ENCODE measurements around the gene C1QL4.
"Not testable (repeated sequence)": the region's sequence is repeated elsewhere in the genome, so short reads cannot be mapped to it uniquely, and the experiment has no call there.

Gene C1QL4

GRCh38 chr12:49288922-49289555 is 47.9 kb downstream of the C1QL4 start:
- H3K4me3 ChIP-seq (ENCODE audit: low read length in 2 of 2) = no peak overlapping the region
- no peaks in the 10 kb centered on the region for H3K9me3 ChIP-seq (ENCODE audit: control insufficient read depth in 2 of 2, low read length in 2 of 2)
- H3K27ac ChIP-seq (ENCODE audit: low read length) = no peak overlapping the region
- H3K4me1 ChIP-seq (ENCODE audit: control insufficient read depth, insufficient read depth, low read length) = peaks cover 6% of the 10 kb centered on the region
- H3K36me3 ChIP-seq (ENCODE audit: control insufficient read depth in 2 of 2, insufficient read depth in 2 of 2, low read length in 2 of 2) = no peaks in the 10 kb centered on the region
- no peak overlapping the region for H3K9ac ChIP-seq (ENCODE audit: low read length in 2 of 2)
- peaks cover 7 to 15% of the 10 kb centered on the region in 2 donors for H3K27me3 ChIP-seq (ENCODE audit: control insufficient read depth in 1 of 2, insufficient read depth in 2 of 2, low read length in 2 of 2)

- Histone ChIP-seq H3K27ac (ENCODE audit: low read length) (no peak overlapping the region), H3K9me3 (ENCODE audit: control insufficient read depth in 2 of 2, low read length in 2 of 2) (no peaks in the 10 kb centered on the region), H3K4me1 (ENCODE audit: control insufficient read depth, insufficient read depth, low read length) (peaks cover 3% of the 10 kb centered on the region), H3K36me3 (ENCODE audit: control insufficient read depth in 2 of 2, insufficient read depth in 2 of 2, low read length in 2 of 2) (no peaks in the 10 kb centered on the region), H3K9ac (ENCODE audit: low read length in 2 of 2) (no peak overlapping the region), H3K27me3 (ENCODE audit: control insufficient read depth in 1 of 2, insufficient read depth in 2 of 2, low read length in 2 of 2) (peaks cover 9 to 13% of the 10 kb centered on the region in 2 donors), H3K4me3 (ENCODE audit: low read length in 2 of 2) (no peak overlapping the region)
These were observed 48.6 kb downstream of the C1QL4 start for GRCh38 chr12:49288412-49288853.

DNA sequence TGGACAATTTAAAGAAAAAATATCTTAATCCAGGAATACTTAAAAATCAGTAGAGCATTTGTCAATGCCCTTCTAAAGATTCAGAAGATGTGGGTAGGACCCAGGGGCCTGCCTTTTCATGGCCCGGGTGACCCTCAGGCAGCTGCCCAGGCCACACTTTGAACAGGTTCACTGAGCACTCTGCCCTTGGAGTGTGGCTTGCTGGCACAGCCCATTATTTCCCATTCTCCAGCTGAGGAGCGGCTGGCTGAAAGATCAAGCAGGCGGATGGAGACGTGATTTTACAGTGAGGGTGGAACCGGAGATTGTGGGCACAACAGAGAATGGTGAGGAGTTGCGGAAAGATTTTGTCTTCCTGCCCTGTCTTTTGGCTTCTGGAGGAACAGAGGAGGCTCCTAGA is 49.1 kb downstream of the C1QL4 start:
- Histone ChIP-seq H3K4me3 (ENCODE audit: low read length in 2 of 2) (no peak overlapping the region), H3K27ac (ENCODE audit: low read length) (no peak overlapping the region), H3K9me3 (ENCODE audit: control insufficient read depth in 2 of 2, low read length in 2 of 2) (no peaks in the 10 kb centered on the region), H3K9ac (ENCODE audit: low read length in 2 of 2) (no peak overlapping the region), H3K27me3 (ENCODE audit: control insufficient read depth in 1 of 2, insufficient read depth in 2 of 2, low read length in 2 of 2) (peaks cover 9 to 13% of the 10 kb centered on the region in 2 donors), H3K36me3 (ENCODE audit: control insufficient read depth in 2 of 2, insufficient read depth in 2 of 2, low read length in 2 of 2) (no peaks in the 10 kb centered on the region), H3K4me1 (ENCODE audit: control insufficient read depth, insufficient read depth, low read length) (no peaks in the 10 kb centered on the region)

DNA sequence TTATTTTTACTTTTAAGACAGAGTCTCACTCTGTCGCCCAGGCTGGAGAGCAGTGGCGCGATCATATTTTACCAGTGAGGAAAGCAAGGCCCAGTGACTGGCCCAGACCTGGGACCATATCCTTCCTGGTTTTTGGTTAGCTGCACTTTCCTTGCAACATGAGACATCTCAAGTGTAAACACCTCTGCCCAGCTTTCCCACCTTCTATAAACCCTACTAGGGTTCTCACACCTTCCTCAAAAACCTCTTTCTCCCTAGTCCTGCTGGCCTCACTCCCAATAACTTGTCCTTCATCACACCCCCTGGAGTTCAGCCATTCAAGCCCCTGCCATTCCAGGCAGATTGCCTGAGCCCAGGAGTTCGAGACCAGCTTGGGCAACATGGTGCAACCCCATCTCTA is 52.3 kb downstream of the C1QL4 start:
- H3K4me3 ChIP-seq (ENCODE audit: low read length in 2 of 2) = no peak overlapping the region
- no peaks in the 10 kb centered on the region for H3K9me3 ChIP-seq (ENCODE audit: control insufficient read depth in 2 of 2, low read length in 2 of 2)
- no peak overlapping the region for H3K27ac ChIP-seq (ENCODE audit: low read length)
- H3K36me3 ChIP-seq (ENCODE audit: control insufficient read depth in 2 of 2, insufficient read depth in 2 of 2, low read length in 2 of 2) = no peaks in the 10 kb centered on the region
- no peak overlapping the region for H3K9ac ChIP-seq (ENCODE audit: low read length in 2 of 2)
- peaks cover 14 to 18% of the 10 kb centered on the region in 2 donors for H3K27me3 ChIP-seq (ENCODE audit: control insufficient read depth in 1 of 2, insufficient read depth in 2 of 2, low read length in 2 of 2)
- no peaks in the 10 kb centered on the region for H3K4me1 ChIP-seq (ENCODE audit: control insufficient read depth, insufficient read depth, low read length)

DNA sequence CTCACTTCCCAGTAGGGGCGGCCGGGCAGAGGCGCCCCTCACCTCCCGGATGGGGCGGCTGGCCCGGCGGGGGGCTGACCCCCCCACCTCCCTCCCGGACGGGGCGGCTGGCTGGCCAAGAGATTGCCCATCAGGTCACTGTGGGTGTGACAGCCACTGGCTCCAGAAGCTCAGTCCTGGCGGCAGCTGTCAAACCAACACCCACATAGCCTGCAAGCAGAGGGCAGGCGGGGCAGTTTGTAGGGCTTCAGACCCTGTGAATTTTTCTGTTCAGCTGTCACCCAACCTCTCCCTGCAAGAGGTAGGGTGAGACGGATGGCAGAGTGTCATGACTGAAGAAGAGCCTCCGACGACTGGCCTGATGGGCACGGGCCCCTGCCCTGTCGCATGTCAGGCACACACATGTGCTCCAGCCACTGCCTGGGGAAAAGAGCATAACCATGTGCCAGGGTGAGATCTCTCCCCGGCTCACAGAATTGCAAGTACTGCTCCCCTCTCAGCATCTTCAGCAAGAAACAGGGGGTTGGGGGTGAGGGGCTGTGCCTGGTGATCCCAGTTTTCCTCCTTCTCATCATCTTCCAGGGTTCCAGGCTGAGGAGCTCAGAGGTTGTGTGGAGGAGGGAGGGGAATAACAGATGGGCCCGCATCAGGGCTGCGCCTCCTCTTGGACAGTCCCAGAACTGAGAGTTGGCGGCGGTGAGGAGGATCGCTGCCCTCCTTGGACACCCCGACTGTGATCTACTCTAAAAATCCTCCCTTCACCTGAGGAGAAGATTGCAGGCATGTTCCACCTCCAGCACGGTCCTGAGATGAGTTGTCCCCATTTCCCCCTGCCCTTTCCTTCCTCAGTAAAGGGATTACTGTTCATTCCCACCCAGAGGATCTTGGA is 53.2 kb downstream of the C1QL4 start:
- H3K27me3 ChIP-seq (ENCODE audit: control insufficient read depth in 1 of 2, insufficient read depth in 2 of 2, low read length in 2 of 2) = peaks cover 11 to 19% of the 10 kb centered on the region in 2 donors
- H3K9me3 ChIP-seq (ENCODE audit: control insufficient read depth in 2 of 2, low read length in 2 of 2) = no peaks in the 10 kb centered on the region
- H3K27ac ChIP-seq (ENCODE audit: low read length) = no peak overlapping the region
- H3K9ac ChIP-seq (ENCODE audit: low read length in 2 of 2) = no peak overlapping the region
- H3K4me1 ChIP-seq (ENCODE audit: control insufficient read depth, insufficient read depth, low read length) = no peaks in the 10 kb centered on the region
- no peaks in the 10 kb centered on the region for H3K36me3 ChIP-seq (ENCODE audit: control insufficient read depth in 2 of 2, insufficient read depth in 2 of 2, low read length in 2 of 2)
- no peak overlapping the region for H3K4me3 ChIP-seq (ENCODE audit: low read length in 2 of 2)

- peaks cover 7 to 14% of the 10 kb centered on the region in 2 donors for H3K27me3 ChIP-seq (ENCODE audit: control insufficient read depth in 1 of 2, insufficient read depth in 2 of 2, low read length in 2 of 2)
- not testable (repeated sequence) for H3K4me3 ChIP-seq (ENCODE audit: low read length in 2 of 2); H3K27ac ChIP-seq (ENCODE audit: low read length); H3K9me3 ChIP-seq (ENCODE audit: control insufficient read depth in 2 of 2, low read length in 2 of 2); H3K36me3 ChIP-seq (ENCODE audit: control insufficient read depth in 2 of 2, insufficient read depth in 2 of 2, low read length in 2 of 2); H3K4me1 ChIP-seq (ENCODE audit: control insufficient read depth, insufficient read depth, low read length); H3K9ac ChIP-seq (ENCODE audit: low read length in 2 of 2)
These were observed 54.1 kb downstream of the C1QL4 start for GRCh38 chr12:49282740-49283375.
